Glutamatergic neuron (in vitro differentiated cells): ENCODE results near the gene RNF180. TPM values are rescaled to one million over a fixed set of nuclear protein-coding genes. Genes with fewer than 3 reads are reported as not detected.
A peak's percentile ranks its signal among the peaks of the same experiment; 100 is the strongest.

ENCODE experiments used
- DNase-seq: peaks from one replicate; pipeline ENCODE4 v3.0.0; 2022
- H3K27ac Mint-ChIP-seq: one replicate; pipeline ENCODE4 v1.8.0; 2020; ENCODE audit warnings: mild to moderate bottlenecking, mixed read lengths, inconsistent platforms; ENCODE audit not compliant: unreplicated experiment
- H3K27me3 Mint-ChIP-seq: one replicate; pipeline ENCODE4 v1.8.0; 2020; ENCODE audit warnings: mild to moderate bottlenecking, moderate library complexity, mixed read lengths, inconsistent platforms; ENCODE audit not compliant: unreplicated experiment
- H3K36me3 Mint-ChIP-seq: one replicate; pipeline ENCODE4 v1.8.0; 2020; ENCODE audit warnings: mild to moderate bottlenecking, mixed read lengths, inconsistent platforms; ENCODE audit not compliant: unreplicated experiment
- H3K4me1 Mint-ChIP-seq: one replicate; pipeline ENCODE4 v1.8.0; 2020; ENCODE audit warnings: mild to moderate bottlenecking, low read depth, mixed read lengths, inconsistent platforms; ENCODE audit not compliant: unreplicated experiment
- H3K4me3 Mint-ChIP-seq: one replicate; pipeline ENCODE4 v1.8.0; 2020; ENCODE audit warnings: mild to moderate bottlenecking, mixed read lengths, inconsistent platforms; ENCODE audit not compliant: unreplicated experiment
- H3K9me3 Mint-ChIP-seq: one replicate; pipeline ENCODE4 v1.8.0; 2020; ENCODE audit warnings: mild to moderate bottlenecking, moderate library complexity, mixed read lengths, inconsistent platforms; ENCODE audit not compliant: unreplicated experiment
- total RNA-seq: library from RNA; stranded (reverse); fragmentation: NEBNext Ultra II Directional; extraction: Animal tissue kit (Norgen Biotek cat#: 25700); gene quantifications from one replicate; pipeline ENCODE4 v1.2.1, GENCODE V29; 2021; ENCODE audit not compliant: unreplicated experiment
- TF ChIP-seq, protein P1 (sequence below): fragments of 200-600 bp; sonication (generic); IDR thresholded peaks from one replicate; pipeline ENCODE4 v1.5.0; 2021; ENCODE audit not compliant: partially characterized antibody, unreplicated experiment

Gene RNF180
- total RNA-seq, 1 donor from 2014 or later: 9.1 TPM

DNA sequence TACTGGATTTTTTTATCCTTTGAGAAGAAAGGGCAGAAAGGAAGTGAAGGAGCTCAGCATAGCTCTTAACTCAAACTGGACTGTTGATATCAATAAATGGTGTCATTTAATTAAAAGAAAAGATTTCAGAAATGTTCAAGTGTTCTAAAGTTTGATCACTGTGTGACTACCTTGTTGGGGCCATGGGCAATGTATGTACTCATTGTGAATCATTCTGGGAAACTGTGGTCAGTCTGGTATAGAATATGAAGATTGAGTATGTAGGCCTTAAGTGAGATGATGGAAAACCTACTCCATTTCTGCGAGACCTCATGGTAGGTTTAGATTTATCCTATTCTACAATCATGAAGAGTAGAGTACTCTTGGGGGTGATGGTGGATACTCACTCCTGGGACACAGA is 175.7 kb downstream of the RNF180 start:
- Mint-ChIP-seq H3K36me3 (no peaks in the 10 kb centered on the region), H3K4me3 (no peak overlapping the region), H3K9me3 (no peaks in the 10 kb centered on the region), H3K4me1 (no peaks in the 10 kb centered on the region), H3K27ac (no peak overlapping the region), H3K27me3 (no peaks in the 10 kb centered on the region)
- TF ChIP-seq, protein P1, sequence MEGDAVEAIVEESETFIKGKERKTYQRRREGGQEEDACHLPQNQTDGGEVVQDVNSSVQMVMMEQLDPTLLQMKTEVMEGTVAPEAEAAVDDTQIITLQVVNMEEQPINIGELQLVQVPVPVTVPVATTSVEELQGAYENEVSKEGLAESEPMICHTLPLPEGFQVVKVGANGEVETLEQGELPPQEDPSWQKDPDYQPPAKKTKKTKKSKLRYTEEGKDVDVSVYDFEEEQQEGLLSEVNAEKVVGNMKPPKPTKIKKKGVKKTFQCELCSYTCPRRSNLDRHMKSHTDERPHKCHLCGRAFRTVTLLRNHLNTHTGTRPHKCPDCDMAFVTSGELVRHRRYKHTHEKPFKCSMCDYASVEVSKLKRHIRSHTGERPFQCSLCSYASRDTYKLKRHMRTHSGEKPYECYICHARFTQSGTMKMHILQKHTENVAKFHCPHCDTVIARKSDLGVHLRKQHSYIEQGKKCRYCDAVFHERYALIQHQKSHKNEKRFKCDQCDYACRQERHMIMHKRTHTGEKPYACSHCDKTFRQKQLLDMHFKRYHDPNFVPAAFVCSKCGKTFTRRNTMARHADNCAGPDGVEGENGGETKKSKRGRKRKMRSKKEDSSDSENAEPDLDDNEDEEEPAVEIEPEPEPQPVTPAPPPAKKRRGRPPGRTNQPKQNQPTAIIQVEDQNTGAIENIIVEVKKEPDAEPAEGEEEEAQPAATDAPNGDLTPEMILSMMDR: no peak
- DNase-seq: no peak

DNA sequence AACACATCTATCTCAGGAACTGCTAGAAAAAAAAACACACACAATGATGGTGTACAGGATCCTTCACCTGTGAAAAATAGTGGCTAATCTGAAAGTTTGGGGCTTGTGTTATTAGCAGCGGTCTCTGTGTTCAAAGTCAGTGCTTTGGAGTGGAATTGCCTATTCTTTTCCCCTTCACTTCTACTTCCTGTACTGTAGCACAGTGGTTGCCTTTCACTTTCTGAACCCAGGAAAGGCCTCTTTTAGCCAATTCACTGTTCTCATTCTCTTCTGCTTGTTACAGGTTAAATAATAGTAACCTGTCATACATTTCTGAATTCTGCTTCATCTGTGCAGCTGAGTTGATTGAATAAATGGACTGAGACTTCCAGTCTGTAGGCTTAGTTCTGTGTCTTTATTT is 178.9 kb downstream of the RNF180 start:
- Mint-ChIP-seq H3K27me3 (no peaks in the 10 kb centered on the region), H3K4me3 (no peak overlapping the region), H3K9me3 (no peaks in the 10 kb centered on the region), H3K27ac (no peak overlapping the region), H3K4me1 (no peaks in the 10 kb centered on the region), H3K36me3 (no peaks in the 10 kb centered on the region)
- DNase-seq: no peak
- TF ChIP-seq, protein P1: no peak

DNA sequence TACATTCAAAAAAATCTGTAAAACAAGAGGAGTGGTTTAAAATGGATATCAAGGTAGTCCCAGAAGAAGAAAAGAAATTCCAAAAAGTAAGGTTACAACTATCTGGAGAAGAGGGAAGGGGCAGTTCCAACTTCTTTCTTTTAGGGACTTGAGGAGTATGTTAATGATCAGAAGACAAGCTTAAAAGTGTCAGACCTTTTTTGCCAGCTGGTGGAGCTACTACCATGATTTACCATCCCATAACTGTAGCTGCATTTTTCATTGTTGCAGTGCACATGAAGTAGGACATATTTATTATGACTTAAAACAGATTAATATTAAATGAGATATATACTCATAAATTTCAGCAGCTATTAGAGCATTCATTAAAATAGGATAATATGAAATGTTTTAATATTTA is 181.7 kb downstream of the RNF180 start:
- no peaks in the 10 kb centered on the region for H3K4me1 Mint-ChIP-seq
- H3K27ac Mint-ChIP-seq: no peak overlapping the region
- no peaks in the 10 kb centered on the region for H3K9me3 Mint-ChIP-seq
- TF ChIP-seq, protein P1: no peak
- DNase-seq: no peak
- no peak overlapping the region for H3K4me3 Mint-ChIP-seq
- peaks cover 2% of the 10 kb centered on the region for H3K27me3 Mint-ChIP-seq
- no peaks in the 10 kb centered on the region for H3K36me3 Mint-ChIP-seq

DNA sequence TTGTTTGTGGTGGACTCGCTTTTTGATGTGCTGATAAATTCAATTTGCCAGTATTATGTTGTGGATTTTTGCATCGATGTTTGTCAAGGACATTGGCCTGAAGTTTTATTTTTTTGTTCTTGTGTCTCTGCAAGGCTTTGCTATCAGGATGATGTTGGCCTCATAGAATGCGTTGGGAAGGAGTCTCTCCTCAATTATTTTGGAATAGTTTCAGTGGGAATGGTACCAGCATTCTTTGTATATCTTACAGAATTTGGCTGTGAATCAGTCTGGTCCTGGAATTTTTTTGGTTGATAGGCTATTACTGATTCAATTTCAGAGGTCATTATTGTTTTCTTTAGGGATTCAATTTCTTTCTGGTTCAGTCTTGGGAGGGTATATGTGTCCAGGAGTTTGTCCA is 198.8 kb downstream of the RNF180 start:
- TF ChIP-seq, protein P1: no peak
- H3K4me1 Mint-ChIP-seq: no peaks in the 10 kb centered on the region
- no peak for DNase-seq
- no peaks in the 10 kb centered on the region for H3K36me3 Mint-ChIP-seq
- H3K9me3 Mint-ChIP-seq: peaks cover 1% of the 10 kb centered on the region
- no peak overlapping the region for H3K27ac Mint-ChIP-seq
- H3K27me3 Mint-ChIP-seq: no peaks in the 10 kb centered on the region
- no peak overlapping the region for H3K4me3 Mint-ChIP-seq

DNA sequence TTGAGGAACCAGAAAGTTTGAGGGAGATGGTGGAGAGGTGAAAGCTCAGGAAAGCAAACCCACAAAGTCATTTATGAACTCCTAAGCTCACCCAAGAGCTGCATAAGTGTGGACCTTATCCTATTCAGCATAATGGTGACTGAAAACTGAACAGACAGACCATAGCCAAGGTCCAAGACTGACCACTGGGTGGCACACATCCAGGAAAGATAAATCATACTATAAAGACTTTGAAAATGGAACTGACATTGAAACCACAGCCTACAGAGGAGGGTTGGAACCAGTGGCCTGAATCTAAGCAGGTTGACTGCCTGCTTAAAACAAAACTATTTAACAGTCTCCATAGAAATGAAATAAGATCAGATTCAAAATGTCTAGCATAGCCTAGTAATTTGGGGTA is 219.1 kb downstream of the RNF180 start:
- H3K36me3 Mint-ChIP-seq: no peaks in the 10 kb centered on the region
- H3K4me1 Mint-ChIP-seq: no peaks in the 10 kb centered on the region
- DNase-seq: peak; percentile 48
- no peak overlapping the region for H3K4me3 Mint-ChIP-seq
- H3K9me3 Mint-ChIP-seq: no peaks in the 10 kb centered on the region
- no peaks in the 10 kb centered on the region for H3K27me3 Mint-ChIP-seq
- TF ChIP-seq, protein P1: peak; percentile 65
- no peak overlapping the region for H3K27ac Mint-ChIP-seq
